ENCODE results near the gene EIF3J.

- TF ChIP-seq CTCF (IDR thresholded peaks at IDR 0.05; ENCODE audit: low read length) = no peak
- no peak for TF ChIP-seq EZH2phosphoT487 (IDR thresholded peaks at IDR 0.05; ENCODE audit: low read length)
- no peak for TF ChIP-seq EZH2 (optimal IDR thresholded peaks at IDR 0.05; ENCODE audit: low read depth, low read length)
Measured at GRCh38 chr15:44568338-44568737, 31.4 kb downstream of the EIF3J start.
